ENCODE results near the gene CHKB.

DNA sequence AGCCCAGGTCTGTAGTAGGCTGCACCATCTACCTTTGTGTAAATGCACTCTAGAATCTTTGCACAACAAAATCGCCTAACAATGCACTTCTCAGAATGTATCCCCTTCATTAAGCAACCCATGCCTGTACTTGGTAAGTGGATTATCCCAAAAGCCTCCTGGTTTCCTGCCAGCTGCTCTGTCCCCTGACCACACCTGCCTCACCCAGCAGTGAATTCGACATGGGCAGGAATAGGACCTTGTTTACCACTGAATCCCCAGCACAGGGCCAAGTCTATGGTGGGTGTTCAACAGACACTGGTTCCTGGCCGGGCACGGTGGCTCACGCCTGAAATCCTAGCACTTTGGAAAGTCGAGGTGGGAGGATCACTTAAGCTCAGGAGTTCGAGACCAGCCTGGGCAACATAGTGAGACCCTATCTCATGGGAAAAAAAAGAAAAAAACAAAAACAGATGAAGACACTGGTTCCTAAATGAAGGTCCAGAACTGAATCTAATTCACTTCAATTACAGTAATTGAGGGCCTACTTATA, 14.9 kb downstream of the CHKB start:
- TF ChIP-seq CTCF (IDR thresholded peaks at IDR 0.05) (no peak), POLR2AphosphoS5 (IDR thresholded peaks at IDR 0.05) (no peak), POLR2A (IDR thresholded peaks at IDR 0.05; ENCODE audit: low read depth) (no peak)

Measured in esophagus muscularis mucosa (tissue), 3 donors.